ENCODE measurements around the gene LSR. TPM values are rescaled to one million over a fixed set of nuclear protein-coding genes. Genes with fewer than 3 reads are reported as not detected.
"Not testable (repeated sequence)": the region's sequence is repeated elsewhere in the genome, so short reads cannot be mapped to it uniquely, and the experiment has no call there.

Gene LSR
- total RNA-seq, 1 donor from 2014 or later, result 2.0 TPM

DNA sequence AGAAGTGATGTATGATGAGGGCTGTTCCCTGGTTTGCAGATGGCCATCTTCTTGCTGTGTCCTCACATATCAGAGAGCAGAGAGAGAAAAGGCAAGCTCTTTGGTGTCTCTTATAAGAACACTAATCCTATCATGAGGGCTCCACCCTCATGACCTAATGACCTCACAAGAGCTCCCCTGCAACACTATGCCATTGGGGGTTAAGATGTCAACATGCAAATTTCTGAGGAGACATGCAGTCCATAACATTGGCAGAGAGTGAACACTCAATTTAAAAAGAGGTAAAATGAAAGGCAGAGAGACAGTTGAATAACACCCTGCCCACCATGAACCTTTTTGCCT, 31.2 kb upstream of the LSR start:
- DNase-seq, result no peak

- DNase-seq, result no peak
Observed at GRCh38 chr19:35219008-35219407, 29.8 kb upstream of the LSR start.

GRCh38 chr19:35220315-35220921, 28.4 kb upstream of the LSR start:
- no peak for DNase-seq

GRCh38 chr19:35220973-35221590, 27.7 kb upstream of the LSR start:
- not testable (repeated sequence) for DNase-seq

GRCh38 chr19:35222373-35223015, 26.3 kb upstream of the LSR start:
- no peak for DNase-seq

DNA sequence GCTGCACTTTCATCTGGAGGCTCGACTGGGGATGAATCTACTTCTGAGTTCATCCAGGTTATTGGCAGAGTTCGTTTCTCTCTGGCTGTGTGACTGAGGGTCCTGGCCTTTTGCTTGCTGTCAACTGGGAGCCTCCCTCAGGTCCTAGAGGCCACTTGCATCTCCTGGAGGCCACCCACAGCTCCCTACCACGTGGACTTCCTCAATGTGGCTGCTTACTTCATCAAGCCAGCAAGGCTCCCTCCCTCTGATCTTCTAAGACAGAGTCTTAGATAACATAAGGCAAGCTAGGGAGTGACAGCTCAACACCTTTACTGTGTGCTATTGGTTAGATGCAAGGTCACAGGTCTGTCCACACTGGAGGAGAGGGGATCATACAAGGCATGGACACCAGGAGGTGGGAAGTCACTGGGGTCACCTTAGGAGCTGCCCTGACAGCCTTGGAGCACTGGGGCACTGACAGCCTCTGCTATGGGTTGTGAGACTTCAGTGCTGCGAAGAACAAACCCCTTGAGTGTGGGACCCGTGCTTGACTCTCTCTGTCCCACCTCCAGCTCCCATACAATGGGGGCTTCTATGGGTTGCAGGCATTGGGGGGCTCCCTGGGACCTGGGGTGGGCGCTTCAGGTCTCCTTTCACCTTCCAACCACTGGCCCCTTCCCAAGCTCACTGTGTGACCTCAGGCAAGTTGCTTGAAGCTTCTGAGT, 25.6 kb upstream of the LSR start:
- no peak for DNase-seq

GRCh38 chr19:35223862-35224505, 24.8 kb upstream of the LSR start:
- DNase-seq, result no peak

GRCh38 chr19:35224681-35225571, 23.9 kb upstream of the LSR start:
- DNase-seq, result no peak

DNA sequence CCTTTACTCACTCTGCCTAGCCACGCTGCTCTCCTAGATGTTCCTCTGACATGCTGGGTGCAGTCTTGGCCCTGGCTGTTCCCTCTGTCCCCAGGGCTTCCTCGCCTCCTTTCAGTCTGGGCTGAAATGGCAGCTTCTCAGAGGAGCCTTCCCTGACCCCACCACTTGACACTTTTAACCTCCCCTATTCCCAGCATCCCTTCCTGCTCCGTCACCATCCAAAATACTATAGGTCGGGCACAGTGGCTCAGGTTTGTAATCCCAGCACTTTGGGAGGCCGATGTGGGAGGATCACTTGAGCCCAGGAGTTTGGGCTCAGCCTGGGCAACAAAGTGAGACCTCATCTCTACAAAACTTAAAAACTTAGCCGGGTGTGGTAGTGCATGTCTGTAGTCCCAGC, 22.9 kb upstream of the LSR start:
- DNase-seq, result no peak

- DNase-seq, result no peak
Observed at GRCh38 chr19:35226748-35227147, 22.1 kb upstream of the LSR start.

- no peak for DNase-seq
Observed at GRCh38 chr19:35228177-35228930, 20.4 kb upstream of the LSR start, which contains the start of gene FAM187B. Gene FAM187B, minus strand, starts transcription at chr19:35228739. Its CDS starts 59 bp downstream, at chr19:35228680.

- DNase-seq, result no peak
Observed at GRCh38 chr19:35229601-35230000, 19.2 kb upstream of the LSR start.

DNA sequence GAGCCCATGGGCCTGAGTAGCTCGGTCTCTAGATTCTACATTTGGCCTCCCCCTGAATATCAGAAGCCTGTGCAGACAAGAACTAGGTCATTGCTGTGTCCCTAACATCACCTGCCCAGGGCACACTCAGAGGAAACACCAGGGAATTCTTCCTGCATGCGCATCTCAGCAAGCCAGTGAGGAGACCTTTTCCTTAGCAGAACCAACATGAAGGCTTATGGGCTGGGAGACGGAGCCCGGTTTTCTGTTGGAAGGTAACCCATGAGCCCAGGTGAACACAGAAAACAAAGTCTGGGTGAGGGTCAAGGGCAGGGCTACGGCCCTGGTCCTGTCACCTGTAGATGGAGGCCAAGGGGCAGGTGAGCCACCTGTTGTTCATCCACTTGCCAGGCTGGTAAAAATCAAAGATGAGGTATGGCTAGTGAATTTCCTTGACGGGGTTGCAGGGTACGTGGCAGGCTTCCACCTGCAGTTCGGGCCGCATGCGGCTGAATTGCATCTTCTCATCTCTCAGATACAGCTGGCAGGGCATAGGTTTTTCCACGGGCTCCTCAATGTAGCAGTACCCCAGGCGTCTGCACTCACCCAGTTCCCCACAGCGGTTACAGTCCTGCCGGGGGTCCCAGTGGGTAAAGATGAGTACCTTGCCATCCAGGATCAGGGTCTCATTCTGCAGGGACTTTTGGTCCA, 16.7 kb upstream of the LSR start:
- DNase-seq, result no peak

DNA sequence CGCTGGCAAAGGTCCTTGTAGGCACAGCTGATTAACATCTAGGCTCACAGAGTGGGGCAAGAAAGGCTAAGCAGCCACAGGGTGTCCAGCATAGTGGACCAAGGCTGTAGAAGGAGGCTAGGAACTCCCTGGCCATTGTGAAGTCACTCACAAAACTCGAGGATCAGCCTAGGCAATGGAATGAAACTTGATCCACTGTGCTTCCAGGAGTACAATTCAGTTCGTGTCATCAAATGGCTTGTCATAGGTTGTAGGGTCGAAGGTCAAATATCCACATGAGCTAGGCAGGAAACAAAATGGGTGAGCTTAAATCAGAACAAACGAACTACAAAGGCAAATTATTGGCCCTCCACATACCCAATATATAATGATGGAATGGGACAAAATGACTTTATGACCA, 15.9 kb upstream of the LSR start:
- DNase-seq, result no peak

DNA sequence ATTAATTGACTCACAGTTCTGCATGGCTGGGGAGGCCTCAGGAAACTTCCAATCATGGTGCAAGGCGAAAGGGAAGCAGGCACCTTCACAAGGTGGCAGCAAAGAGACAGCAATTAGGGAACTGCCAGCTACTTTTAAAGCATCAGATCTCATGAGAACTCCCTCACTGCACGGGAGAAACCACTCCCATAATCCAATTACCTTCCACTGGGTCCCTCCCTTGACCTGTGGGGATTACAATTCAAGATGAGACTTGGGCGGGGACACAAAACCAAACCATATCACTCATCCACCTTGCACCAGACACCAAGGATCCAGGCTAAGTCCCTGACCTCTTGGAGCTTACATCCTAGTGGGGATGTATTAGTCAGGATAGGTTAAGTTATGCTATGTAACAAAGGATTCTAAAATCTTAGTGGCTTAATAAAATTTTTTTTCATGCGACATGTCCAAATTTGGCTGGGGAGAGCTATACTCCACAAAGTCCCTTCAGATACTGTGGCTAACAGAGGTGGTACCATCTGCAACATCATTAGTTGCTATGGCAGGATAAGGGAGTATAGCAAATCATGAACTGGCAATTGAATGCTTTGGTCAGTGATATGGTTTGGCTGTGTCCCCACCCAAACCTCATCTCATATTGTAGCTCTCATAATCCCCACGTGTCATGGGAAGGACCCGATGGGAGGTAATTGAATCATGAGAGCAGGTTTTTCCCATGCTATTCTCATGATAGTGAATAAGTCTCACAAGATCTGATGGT, 12.0 kb upstream of the LSR start:
- no peak for DNase-seq

DNA sequence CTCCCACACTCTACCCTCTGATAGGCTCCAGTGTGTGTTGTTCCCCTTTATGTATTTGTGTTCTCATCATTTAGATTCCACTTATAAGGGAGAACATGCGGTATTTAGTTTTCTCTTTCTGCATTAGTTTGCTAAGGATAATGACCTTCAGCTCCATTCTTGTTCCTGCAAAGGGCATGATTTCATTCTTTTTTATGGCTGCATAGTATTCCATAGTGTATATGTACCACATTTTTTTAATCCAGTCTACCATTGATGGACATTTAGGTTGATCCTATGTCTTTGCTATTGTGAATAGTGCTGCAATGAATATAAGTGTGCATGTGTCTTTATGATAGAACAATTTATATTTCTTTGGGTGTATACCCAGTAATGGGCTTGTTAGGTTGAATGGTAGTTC, 9.2 kb upstream of the LSR start:
- not testable (repeated sequence) for DNase-seq

- no peak for DNase-seq
Observed at GRCh38 chr19:35240327-35240726, 8.5 kb upstream of the LSR start.

DNA sequence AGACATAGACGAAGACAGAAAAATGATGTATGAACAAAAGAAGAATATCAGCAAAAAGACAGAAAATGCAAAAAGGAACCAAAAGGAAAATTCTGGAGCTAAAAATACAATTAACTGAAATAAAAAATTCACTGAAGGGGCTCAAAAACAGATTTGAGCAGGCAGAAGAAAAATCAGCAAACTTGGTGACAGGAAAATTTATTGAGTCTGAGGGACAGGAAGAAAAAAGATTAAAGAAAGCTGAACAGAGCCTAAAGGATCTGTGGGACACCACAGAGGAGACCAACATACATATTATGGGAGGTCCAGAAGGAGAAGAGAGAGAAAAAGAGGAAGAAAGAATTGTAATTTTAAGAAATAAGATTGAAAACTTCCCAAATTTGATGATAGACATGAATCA, 7.4 kb upstream of the LSR start:
- DNase-seq, result no peak

DNA sequence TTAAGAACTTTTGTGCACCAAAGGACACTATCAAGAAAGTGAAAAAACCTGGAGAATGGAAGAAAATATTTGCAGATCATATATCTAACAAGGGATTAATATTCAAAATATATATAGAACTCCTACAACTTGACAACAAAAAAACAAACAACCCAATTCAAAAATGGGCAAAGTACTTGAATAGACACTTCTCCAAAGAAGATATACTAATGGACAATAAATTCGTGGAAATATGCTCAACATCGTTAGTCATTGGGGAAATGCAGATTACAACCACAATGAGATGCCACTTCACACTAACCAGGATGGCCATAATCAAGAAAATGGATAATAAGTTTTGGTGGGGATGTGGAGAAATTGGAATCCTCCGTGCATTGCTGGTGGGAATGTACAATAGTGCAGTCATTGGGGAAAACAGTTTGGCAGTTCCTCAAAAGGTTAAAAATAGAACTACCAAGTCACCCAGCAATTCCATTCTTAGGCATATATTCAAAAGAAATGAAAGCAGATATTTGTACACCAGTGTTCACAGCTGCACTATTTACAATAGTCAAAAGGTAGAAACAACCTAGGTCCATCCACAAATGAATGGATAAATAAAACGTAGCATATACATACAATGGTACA, 2.2 kb upstream of the LSR start:
- no peak for DNase-seq
